Measurements from ENCODE around the gene LSM10. TPM values are rescaled to one million over a fixed set of nuclear protein-coding genes. Genes with fewer than 3 reads are reported as not detected.
A peak's percentile ranks its signal among the peaks of the same experiment; 100 is the strongest.

The LSM10 gene
- total and polyA plus RNA-seq, 2 experiments from 2014 or later: 10.4 to 80.2 TPM

- H3K4me1 ChIP-seq (ENCODE audit: insufficient read depth): peaks cover 48% of the 10 kb centered on the region
Observed at GRCh38 chr1:36351227-36351977, 46.3 kb downstream of the LSM10 start.

GRCh38 chr1:36350659-36351226 lies 47.0 kb downstream of the LSM10 start:
- H2AFZ ChIP-seq: no peak overlapping the region
- 5 to 9% methylated on average over 13 of the region's 13 CpGs for WGBS, 2 experiments (ENCODE audit: low coverage in 1 of 2, low lambda C conversion rate in 2 of 2, missing lambda C conversion rate in 2 of 2)
- in situ Hi-C loops (cut with MboI): no loop called here
- peak overlapping the region; percentile 90 for H3K4me2 ChIP-seq (ENCODE audit: unreplicated experiment)
- no peaks in the 10 kb centered on the region for H4K20me1 ChIP-seq (ENCODE audit: insufficient read depth)
- H3K36me3 ChIP-seq (ENCODE audit: low read depth): peaks cover 18% of the 10 kb centered on the region; the same call in 1 of the 2 replicates
- no peaks in the 10 kb centered on the region for H3K9me3 ChIP-seq (ENCODE audit: low read depth)
- H3K79me2 ChIP-seq (ENCODE audit: insufficient read depth): peaks cover 7% of the 10 kb centered on the region; the same call in 1 of the 2 replicates
- no peaks in the 10 kb centered on the region for H3K27me3 ChIP-seq (replicated peaks; ENCODE audit: insufficient read depth)
- peak overlapping the region; percentile 98 for H3K27ac ChIP-seq
- H3K4me3 ChIP-seq: peak overlapping the region; percentile 57
- peaks cover 47% of the 10 kb centered on the region for H3F3A ChIP-seq (ENCODE audit: insufficient read depth)
- H3K9me2 ChIP-seq (ENCODE audit: insufficient read depth): no peaks in the 10 kb centered on the region
- peaks cover 48% of the 10 kb centered on the region for H3K4me1 ChIP-seq (ENCODE audit: insufficient read depth)
- TF ChIP-seq EZH2 (IDR thresholded peaks at IDR 0.05; ENCODE audit: insufficient read depth, poor library complexity, severe bottlenecking) (no peak), EZH2phosphoT487 (IDR thresholded peaks at IDR 0.05; ENCODE audit: insufficient read depth, low read depth) (no peak)
- H3K9ac ChIP-seq: peak overlapping the region; percentile 82
- peak; percentile 94 for DNase-seq

More at GRCh38 chr1:36351227-36351977, 46.3 kb downstream of the LSM10 start:
- Histone ChIP-seq H3K36me3 (ENCODE audit: low read depth) (peaks cover 18% of the 10 kb centered on the region; the same call in 1 of the 2 replicates), H3K9ac (peak overlapping the region; percentile 82), H3K4me3 (peak overlapping the region; percentile 57), H3K27me3 (replicated peaks; ENCODE audit: insufficient read depth) (no peaks in the 10 kb centered on the region), H2AFZ (no peak overlapping the region), H3K4me2 (ENCODE audit: unreplicated experiment) (peak overlapping the region; percentile 90), H3F3A (ENCODE audit: insufficient read depth) (peaks cover 47% of the 10 kb centered on the region), H4K20me1 (ENCODE audit: insufficient read depth) (no peaks in the 10 kb centered on the region), H3K79me2 (ENCODE audit: insufficient read depth) (peaks cover 7% of the 10 kb centered on the region; the same call in 1 of the 2 replicates), H3K9me2 (ENCODE audit: insufficient read depth) (no peaks in the 10 kb centered on the region), H3K27ac (peak overlapping the region; percentile 98), H3K9me3 (ENCODE audit: low read depth) (no peaks in the 10 kb centered on the region)
- DNase-seq: peak; percentile 96
- no peak for TF ChIP-seq EZH2 (IDR thresholded peaks at IDR 0.05; ENCODE audit: insufficient read depth, poor library complexity, severe bottlenecking)
- no peak for TF ChIP-seq EZH2phosphoT487 (IDR thresholded peaks at IDR 0.05; ENCODE audit: insufficient read depth, low read depth)
- in situ Hi-C loops (cut with MboI): no loop called here
- WGBS, 2 experiments (ENCODE audit: low coverage in 1 of 2, low lambda C conversion rate in 2 of 2, missing lambda C conversion rate in 2 of 2): 8 to 14% methylated on average over 14 of the region's 14 CpGs

- no peaks in the 10 kb centered on the region for H4K20me1 ChIP-seq (ENCODE audit: insufficient read depth)
- peaks cover 7% of the 10 kb centered on the region; the same call in 1 of the 2 replicates for H3K79me2 ChIP-seq (ENCODE audit: insufficient read depth)
- in situ Hi-C loops (cut with MboI): no loop called here
- peak overlapping the region; percentile 90 for H3K4me2 ChIP-seq (ENCODE audit: unreplicated experiment)
- peak; percentile 51 for DNase-seq
- H3K27ac ChIP-seq: peak overlapping the region; percentile 98
- peaks cover 47% of the 10 kb centered on the region for H3F3A ChIP-seq (ENCODE audit: insufficient read depth)
- peaks cover 18% of the 10 kb centered on the region; the same call in 1 of the 2 replicates for H3K36me3 ChIP-seq (ENCODE audit: low read depth)
- H3K4me1 ChIP-seq (ENCODE audit: insufficient read depth): peaks cover 48% of the 10 kb centered on the region
- no peaks in the 10 kb centered on the region for H3K9me3 ChIP-seq (ENCODE audit: low read depth)
- H3K9ac ChIP-seq: peak overlapping the region; percentile 82
- H3K27me3 ChIP-seq (replicated peaks; ENCODE audit: insufficient read depth): no peaks in the 10 kb centered on the region
- 24 to 31% methylated on average over 16 of the region's 16 CpGs for WGBS, 2 experiments (ENCODE audit: low coverage in 1 of 2, low lambda C conversion rate in 2 of 2, missing lambda C conversion rate in 2 of 2)
- no peak overlapping the region for H3K4me3 ChIP-seq
- TF ChIP-seq EZH2phosphoT487 (IDR thresholded peaks at IDR 0.05; ENCODE audit: insufficient read depth, low read depth) (no peak), EZH2 (IDR thresholded peaks at IDR 0.05; ENCODE audit: insufficient read depth, poor library complexity, severe bottlenecking) (no peak)
- no peaks in the 10 kb centered on the region for H3K9me2 ChIP-seq (ENCODE audit: insufficient read depth)
- H2AFZ ChIP-seq: no peak overlapping the region
Observed at GRCh38 chr1:36349839-36350238, 47.9 kb downstream of the LSM10 start.

GRCh38 chr1:36349241-36349671 lies 48.5 kb downstream of the LSM10 start:
- WGBS, 2 experiments (ENCODE audit: low coverage in 1 of 2, low lambda C conversion rate in 2 of 2, missing lambda C conversion rate in 2 of 2): 43 to 49% methylated on average over 7 of the region's 7 CpGs
- no peaks in the 10 kb centered on the region for H3K9me3 ChIP-seq (ENCODE audit: low read depth)
- no peak overlapping the region for H3K4me2 ChIP-seq (ENCODE audit: unreplicated experiment)
- H3K27ac ChIP-seq: peak overlapping the region; percentile 98
- peaks cover 47% of the 10 kb centered on the region for H3F3A ChIP-seq (ENCODE audit: insufficient read depth)
- H2AFZ ChIP-seq: no peak overlapping the region
- H3K27me3 ChIP-seq (replicated peaks; ENCODE audit: insufficient read depth): no peaks in the 10 kb centered on the region
- H3K79me2 ChIP-seq (ENCODE audit: insufficient read depth): peaks cover 7% of the 10 kb centered on the region; the same call in 1 of the 2 replicates
- H3K9ac ChIP-seq: peak overlapping the region; percentile 82; the same call in 1 of the 2 replicates
- H3K9me2 ChIP-seq (ENCODE audit: insufficient read depth): no peaks in the 10 kb centered on the region
- TF ChIP-seq EZH2phosphoT487 (IDR thresholded peaks at IDR 0.05; ENCODE audit: insufficient read depth, low read depth): no peak
- peak; percentile 81 for DNase-seq
- H4K20me1 ChIP-seq (ENCODE audit: insufficient read depth): no peaks in the 10 kb centered on the region
- H3K36me3 ChIP-seq (ENCODE audit: low read depth): peaks cover 14% of the 10 kb centered on the region; the same call in 1 of the 2 replicates
- in situ Hi-C loops (cut with MboI): no loop called here
- no peak overlapping the region for H3K4me3 ChIP-seq
- peaks cover 48% of the 10 kb centered on the region for H3K4me1 ChIP-seq (ENCODE audit: insufficient read depth)

Measured in GM23248 (cell line).